Keratinocyte (primary cell): ENCODE measurements around the gene ANKRD1. TPM values are rescaled to one million over a fixed set of nuclear protein-coding genes. Genes with fewer than 3 reads are reported as not detected.

Experiments used
- DNase-seq: peaks from one replicate; pipeline ENCODE4 v3.0.0-alpha.2; 2011; ENCODE audit warnings: low read depth, missing footprints, low spot score
- FAIRE-seq: peaks from 2 replicates; lab custom pipeline; 2011; peaks lifted over from hg19 to GRCh38; lab: Jason Lieb, UNC
- H2AFZ ChIP-seq: 2 replicates; pipeline ENCODE4 v1.6.0; 2012; ENCODE audit warnings: low read length, control low read depth, inconsistent platforms; ENCODE audit not compliant: control insufficient read depth
- H3K27ac ChIP-seq: 2 replicates; pipeline ENCODE4 v1.5.1; 2011; ENCODE audit warnings: low read length; ENCODE audit not compliant: control insufficient read depth, insufficient read depth
- H3K27me3 ChIP-seq: 3 replicates; pipeline ENCODE4 v1.6.0; 2011; ENCODE audit warnings: low read length; ENCODE audit not compliant: control insufficient read depth, insufficient read depth; ENCODE audit errors: extremely low read depth
- H3K36me3 ChIP-seq, 2 experiments: 2 replicates in 1 of 2; 3 replicates in 1 of 2; pipeline ENCODE4 v1.5.1; 2011; ENCODE audit warnings: low read length in 2 of 2, mild to moderate bottlenecking in 1 of 2; ENCODE audit not compliant: control insufficient read depth in 2 of 2, insufficient read depth in 2 of 2; ENCODE audit errors: extremely low read depth in 1 of 2
- H3K4me1 ChIP-seq: 3 replicates; pipeline ENCODE4 v1.5.1; 2011; ENCODE audit warnings: low read length; ENCODE audit not compliant: control insufficient read depth, insufficient read depth; ENCODE audit errors: extremely low read depth
- H3K4me2 ChIP-seq: 3 replicates; pipeline ENCODE4 v1.6.0; 2011; ENCODE audit warnings: low read depth, low read length; ENCODE audit not compliant: control insufficient read depth, insufficient read depth; ENCODE audit errors: extremely low read depth
- H3K4me3 ChIP-seq, 3 experiments: fragments of 200-600 bp in 1 of 3; sonication (generic) in 1 of 3; 2 replicates in 2 of 3; 3 replicates in 1 of 3; pipeline ENCODE4 v1.5.1; 2011 to 2016; ENCODE audit warnings: low read length in 3 of 3, mild to moderate bottlenecking in 3 of 3, control low read depth in 2 of 3, inconsistent platforms in 1 of 3, low read depth in 1 of 3, mixed read lengths in 1 of 3, mixed run types in 1 of 3, moderate library complexity in 1 of 3; ENCODE audit not compliant: control insufficient read depth in 2 of 3, insufficient read depth in 2 of 3; ENCODE audit errors: extremely low read depth in 1 of 3
- H3K79me2 ChIP-seq: 2 replicates; pipeline ENCODE4 v1.6.0; 2012; ENCODE audit warnings: low read length; ENCODE audit not compliant: control insufficient read depth, insufficient read depth
- H3K9ac ChIP-seq: 3 replicates; pipeline ENCODE4 v1.6.0; 2011; ENCODE audit warnings: low read length; ENCODE audit not compliant: control insufficient read depth, insufficient read depth; ENCODE audit errors: extremely low read depth
- H3K9me1 ChIP-seq: 3 replicates; pipeline ENCODE4 v1.6.0; 2011; ENCODE audit warnings: low read length; ENCODE audit not compliant: control insufficient read depth, insufficient read depth; ENCODE audit errors: extremely low read depth
- H3K9me3 ChIP-seq: 2 replicates; pipeline ENCODE4 v1.5.1; 2012; ENCODE audit warnings: low read depth, low read length; ENCODE audit not compliant: control insufficient read depth
- H4K20me1 ChIP-seq: 3 replicates; pipeline ENCODE4 v1.6.0; 2011; ENCODE audit warnings: low read length; ENCODE audit not compliant: control insufficient read depth, insufficient read depth; ENCODE audit errors: extremely low read depth
- CTCF ChIP-seq, 3 experiments: IDR thresholded peaks in 1 of 3; conservative IDR thresholded peaks in 1 of 3; optimal IDR thresholded peaks in 1 of 3; 2 replicates in 2 of 3; 3 replicates in 1 of 3; pipeline versions ENCODE3 to v1.5.1; 2011; ENCODE audit warnings: low read length in 3 of 3, mild to moderate bottlenecking in 3 of 3, moderate library complexity in 2 of 3, control low read depth in 1 of 3, inconsistent platforms in 1 of 3; ENCODE audit not compliant: insufficient read depth in 2 of 3; ENCODE audit errors: extremely low read depth in 1 of 3
- EZH2 ChIP-seq: IDR thresholded peaks from one replicate; pipeline ENCODE4 v1.6.1; 2012; ENCODE audit warnings: inconsistent platforms, mild to moderate bottlenecking, low read length, moderate library complexity
- dilution Hi-C: fragments of 300-500 bp; cut with MboI; formaldehyde crosslinking; loops from one replicate; pipeline ENCODE4 v1.7.0; 2020; ENCODE audit warnings: low sequenced_read_pairs; ENCODE audit not compliant: extremely low pct_ligation_motif_present
- polyA plus RNA-seq, 5 experiments: library from polyadenylated mRNA; depleted of rRNA in 3 of 5; stranded (reverse) in 3 of 5; stranded (forward) in 1 of 5; unstranded in 1 of 5; fragments of >200 nt; gene quantifications; 1 replicate in 1 of 5; 2 replicates in 3 of 5; 3 replicates in 1 of 5; pipeline versions ENCODE4 v1.2.1 to v1.2.3, GENCODE V29; 2011 to 2012; ENCODE audit warnings: missing spikeins in 2 of 5, low read depth in 1 of 5, low replicate concordance in 1 of 5

The ANKRD1 gene
- polyA plus RNA-seq, 1 donor (not counting 4 experiments of a cell fraction or from before 2014, with no cell fraction given) = 0.07 TPM

GRCh38 chr10:90919683-90920574, 958 bp downstream of the ANKRD1 start:
- no peaks in the 10 kb centered on the region for H4K20me1 ChIP-seq
- no peaks in the 10 kb centered on the region for H3K27me3 ChIP-seq
- dilution Hi-C loops = no loop called here
- no peak overlapping the region for H2AFZ ChIP-seq
- peaks cover 6% of the 10 kb centered on the region for H3K4me1 ChIP-seq
- DNase-seq (no peak), FAIRE-seq (no peak)
- H3K4me3 ChIP-seq = no peak overlapping the region
- no peaks in the 10 kb centered on the region for H3K9me3 ChIP-seq
- H3K4me2 ChIP-seq = no peak overlapping the region
- no peak overlapping the region for H3K27ac ChIP-seq
- H3K9me1 ChIP-seq = no peaks in the 10 kb centered on the region
- no peaks in the 10 kb centered on the region for H3K79me2 ChIP-seq
- H3K36me3 ChIP-seq = no peaks in the 10 kb centered on the region
- TF ChIP-seq CTCF (optimal IDR thresholded peaks at IDR 0.05 in 1 of 3, IDR thresholded peaks at IDR 0.05 in 1 of 3, conservative IDR thresholded peaks at IDR 0.05 in 1 of 3; ENCODE audit: extremely low read depth in 1 of 3, insufficient read depth in 2 of 3, low read length in 3 of 3) (no peak), EZH2 (no peak)
- no peak overlapping the region for H3K9ac ChIP-seq

- Histone ChIP-seq H3K36me3 (no peaks in the 10 kb centered on the region), H3K4me2 (no peak overlapping the region), H2AFZ (no peak overlapping the region), H3K9ac (no peak overlapping the region), H3K9me1 (no peaks in the 10 kb centered on the region), H3K79me2 (no peaks in the 10 kb centered on the region), H3K4me3 (no peak overlapping the region), H3K27me3 (no peaks in the 10 kb centered on the region), H3K4me1 (peaks cover 6% of the 10 kb centered on the region), H3K27ac (no peak overlapping the region), H3K9me3 (no peaks in the 10 kb centered on the region), H4K20me1 (no peaks in the 10 kb centered on the region)
- dilution Hi-C loops = no loop called here
- no peak for FAIRE-seq
- no peak for DNase-seq
- no peak for TF ChIP-seq EZH2
- no peak for TF ChIP-seq CTCF (optimal IDR thresholded peaks at IDR 0.05 in 1 of 3, IDR thresholded peaks at IDR 0.05 in 1 of 3, conservative IDR thresholded peaks at IDR 0.05 in 1 of 3; ENCODE audit: extremely low read depth in 1 of 3, insufficient read depth in 2 of 3, low read length in 3 of 3)
Measured at GRCh38 chr10:90917968-90918318, 2.9 kb downstream of the ANKRD1 start.
